Astrocyte (in vitro differentiated cells and primary cell): ENCODE data around the gene VWA5B2. TPM values are rescaled to one million over a fixed set of nuclear protein-coding genes. Genes with fewer than 3 reads are reported as not detected.

ENCODE experiments used
- DNase-seq: peaks from one replicate; pipeline ENCODE4 v3.0.0-alpha.2; 2010; ENCODE audit warnings: low read depth
- FAIRE-seq: peaks from 2 replicates; lab custom pipeline; 2011; peaks lifted over from hg19 to GRCh38; lab: Jason Lieb, UNC
- H2AFZ ChIP-seq: 2 replicates; pipeline ENCODE4 v1.6.0; 2012; ENCODE audit warnings: low read depth, low read length, inconsistent platforms
- H3K27ac ChIP-seq: 2 replicates; pipeline ENCODE4 v1.5.1; 2011; ENCODE audit warnings: low read depth, low read length, inconsistent platforms
- H3K27me3 ChIP-seq: 2 replicates; pipeline ENCODE4 v1.6.0; 2011; ENCODE audit warnings: low read length, inconsistent platforms; ENCODE audit not compliant: insufficient read depth
- H3K36me3 ChIP-seq: 2 replicates; pipeline ENCODE4 v1.5.1; 2011; ENCODE audit warnings: low read length, inconsistent platforms; ENCODE audit not compliant: insufficient read depth
- H3K4me1 ChIP-seq: 2 replicates; pipeline ENCODE4 v1.5.1; 2011; ENCODE audit warnings: low read length, inconsistent platforms; ENCODE audit not compliant: insufficient read depth
- H3K4me2 ChIP-seq: 2 replicates; pipeline ENCODE4 v1.6.0; 2012; ENCODE audit warnings: low read length, inconsistent platforms
- H3K4me3 ChIP-seq: 2 replicates; pipeline ENCODE4 v1.5.1; 2011; ENCODE audit warnings: low read depth, mild to moderate bottlenecking, low read length, inconsistent platforms; ENCODE audit not compliant: insufficient read depth
- H3K79me2 ChIP-seq: 2 replicates; pipeline ENCODE4 v1.6.0; 2012; ENCODE audit warnings: mild to moderate bottlenecking, low read length, inconsistent platforms; ENCODE audit not compliant: insufficient read depth
- H3K9ac ChIP-seq: 2 replicates; pipeline ENCODE4 v1.6.0; 2012; ENCODE audit warnings: mild to moderate bottlenecking, low read length, inconsistent platforms
- H3K9me3 ChIP-seq: 2 replicates; pipeline ENCODE4 v1.5.1; 2012; ENCODE audit warnings: low read depth, mild to moderate bottlenecking, low read length, inconsistent platforms; ENCODE audit not compliant: insufficient read depth
- H4K20me1 ChIP-seq: 2 replicates; pipeline ENCODE4 v1.6.0; 2012; ENCODE audit warnings: low read length, inconsistent platforms; ENCODE audit not compliant: insufficient read depth
- H3K27ac Mint-ChIP-seq: one replicate; pipeline ENCODE4 v1.8.0; 2021; ENCODE audit warnings: mild to moderate bottlenecking, mixed read lengths; ENCODE audit not compliant: unreplicated experiment
- H3K27me3 Mint-ChIP-seq: one replicate; pipeline ENCODE4 v1.8.0; 2021; ENCODE audit warnings: low read depth, mixed read lengths; ENCODE audit not compliant: unreplicated experiment
- H3K36me3 Mint-ChIP-seq: one replicate; pipeline ENCODE4 v1.8.0; 2021; ENCODE audit warnings: low read depth, mixed read lengths; ENCODE audit not compliant: unreplicated experiment
- H3K4me1 Mint-ChIP-seq: one replicate; pipeline ENCODE4 v1.8.0; 2021; ENCODE audit warnings: low read depth, mixed read lengths; ENCODE audit not compliant: unreplicated experiment
- H3K4me3 Mint-ChIP-seq: one replicate; pipeline ENCODE4 v1.8.0; 2021; ENCODE audit warnings: mild to moderate bottlenecking, moderate library complexity, mixed read lengths; ENCODE audit not compliant: unreplicated experiment
- H3K9me3 Mint-ChIP-seq: one replicate; pipeline ENCODE4 v1.8.0; 2021; ENCODE audit warnings: mild to moderate bottlenecking, mixed read lengths; ENCODE audit not compliant: unreplicated experiment
- EZH2 ChIP-seq: IDR thresholded peaks from 2 replicates; pipeline ENCODE4 v1.6.1; 2012; ENCODE audit warnings: mild to moderate bottlenecking, low read length, inconsistent platforms; ENCODE audit not compliant: insufficient read depth
- total RNA-seq: library from RNA; stranded (reverse); gene quantifications from 2 replicates; pipeline ENCODE4 v1.2.1, GENCODE V29; 2021
- TF ChIP-seq, protein P1 (sequence below): IDR thresholded peaks from 2 replicates; pipeline ENCODE4 v1.5.1; 2011; ENCODE audit warnings: low read depth, mild to moderate bottlenecking, inconsistent platforms, low read length, moderate library complexity; ENCODE audit not compliant: insufficient read depth

The VWA5B2 gene
- total RNA-seq, 1 donor from 2014 or later: 0.23 TPM

DNA sequence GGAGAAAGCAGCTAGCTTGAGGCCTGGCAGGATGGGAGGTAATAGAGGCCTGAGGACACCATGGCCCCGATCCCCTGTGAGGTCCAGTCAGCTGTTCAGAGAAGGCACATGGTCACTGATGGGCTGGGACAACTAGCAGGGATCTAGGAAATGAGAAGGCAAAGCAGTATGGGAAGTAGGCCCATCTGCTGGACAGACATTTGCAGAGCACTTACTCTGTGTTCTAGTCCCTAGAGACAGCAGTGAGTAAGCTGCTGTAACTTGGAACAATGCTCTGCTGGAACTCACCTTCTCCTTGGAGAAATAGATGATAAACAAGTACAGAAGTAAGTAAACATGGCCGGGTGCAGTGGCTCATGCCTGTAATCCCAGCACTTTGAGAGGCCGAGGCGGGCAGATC, 53.6 kb downstream of the VWA5B2 start:
- H3K4me1 Mint-ChIP-seq: no peaks in the 10 kb centered on the region
- peaks cover 2% of the 10 kb centered on the region for H3K36me3 Mint-ChIP-seq
- Histone ChIP-seq H3K36me3 (no peaks in the 10 kb centered on the region), H3K27ac (no peak overlapping the region), H3K4me2 (no peak overlapping the region), H3K4me1 (no peaks in the 10 kb centered on the region), H3K9ac (no peak overlapping the region), H3K9me3 (no peaks in the 10 kb centered on the region), H3K4me3 (no peak overlapping the region), H3K79me2 (no peaks in the 10 kb centered on the region), H4K20me1 (no peaks in the 10 kb centered on the region), H2AFZ (no peak overlapping the region), H3K27me3 (peaks cover 7% of the 10 kb centered on the region)
- peaks cover 63% of the 10 kb centered on the region for H3K27me3 Mint-ChIP-seq
- H3K4me3 Mint-ChIP-seq: no peak overlapping the region
- no peak overlapping the region for H3K27ac Mint-ChIP-seq
- no peak for TF ChIP-seq EZH2
- TF ChIP-seq, protein P1, sequence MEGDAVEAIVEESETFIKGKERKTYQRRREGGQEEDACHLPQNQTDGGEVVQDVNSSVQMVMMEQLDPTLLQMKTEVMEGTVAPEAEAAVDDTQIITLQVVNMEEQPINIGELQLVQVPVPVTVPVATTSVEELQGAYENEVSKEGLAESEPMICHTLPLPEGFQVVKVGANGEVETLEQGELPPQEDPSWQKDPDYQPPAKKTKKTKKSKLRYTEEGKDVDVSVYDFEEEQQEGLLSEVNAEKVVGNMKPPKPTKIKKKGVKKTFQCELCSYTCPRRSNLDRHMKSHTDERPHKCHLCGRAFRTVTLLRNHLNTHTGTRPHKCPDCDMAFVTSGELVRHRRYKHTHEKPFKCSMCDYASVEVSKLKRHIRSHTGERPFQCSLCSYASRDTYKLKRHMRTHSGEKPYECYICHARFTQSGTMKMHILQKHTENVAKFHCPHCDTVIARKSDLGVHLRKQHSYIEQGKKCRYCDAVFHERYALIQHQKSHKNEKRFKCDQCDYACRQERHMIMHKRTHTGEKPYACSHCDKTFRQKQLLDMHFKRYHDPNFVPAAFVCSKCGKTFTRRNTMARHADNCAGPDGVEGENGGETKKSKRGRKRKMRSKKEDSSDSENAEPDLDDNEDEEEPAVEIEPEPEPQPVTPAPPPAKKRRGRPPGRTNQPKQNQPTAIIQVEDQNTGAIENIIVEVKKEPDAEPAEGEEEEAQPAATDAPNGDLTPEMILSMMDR: no peak
- FAIRE-seq: no peak
- H3K9me3 Mint-ChIP-seq: no peaks in the 10 kb centered on the region
- DNase-seq: no peak

DNA sequence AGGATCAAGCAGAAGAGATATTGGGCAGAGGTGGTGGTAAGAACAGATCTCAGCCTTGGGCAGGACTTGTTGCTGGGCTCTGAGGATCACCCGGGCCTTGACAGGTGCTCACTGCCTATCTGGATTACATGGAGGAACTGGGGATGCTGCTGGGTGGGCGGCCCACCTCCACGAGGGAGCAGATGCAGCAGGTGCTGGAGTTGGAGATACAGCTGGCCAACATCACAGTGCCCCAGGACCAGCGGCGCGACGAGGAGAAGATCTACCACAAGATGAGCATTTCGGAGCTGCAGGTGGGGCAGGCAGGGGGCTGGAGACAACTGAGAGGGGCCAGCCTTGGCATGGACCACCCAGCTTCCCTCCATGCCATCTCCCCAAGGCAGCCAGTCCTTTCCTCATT, 54.3 kb downstream of the VWA5B2 start:
- Mint-ChIP-seq H3K4me1 (no peaks in the 10 kb centered on the region), H3K36me3 (peaks cover 2% of the 10 kb centered on the region), H3K27me3 (peaks cover 55% of the 10 kb centered on the region), H3K9me3 (no peaks in the 10 kb centered on the region), H3K27ac (no peak overlapping the region), H3K4me3 (no peak overlapping the region)
- no peaks in the 10 kb centered on the region for H4K20me1 ChIP-seq
- H3K4me1 ChIP-seq: no peaks in the 10 kb centered on the region
- no peak for TF ChIP-seq EZH2
- TF ChIP-seq, protein P1: no peak
- no peak for FAIRE-seq
- H3K79me2 ChIP-seq: no peaks in the 10 kb centered on the region
- H3K9me3 ChIP-seq: no peaks in the 10 kb centered on the region
- no peak overlapping the region for H3K4me2 ChIP-seq
- peaks cover 7% of the 10 kb centered on the region for H3K27me3 ChIP-seq
- no peak overlapping the region for H2AFZ ChIP-seq
- H3K36me3 ChIP-seq: no peaks in the 10 kb centered on the region
- H3K9ac ChIP-seq: no peak overlapping the region
- H3K4me3 ChIP-seq: no peak overlapping the region
- no peak for DNase-seq
- H3K27ac ChIP-seq: no peak overlapping the region

DNA sequence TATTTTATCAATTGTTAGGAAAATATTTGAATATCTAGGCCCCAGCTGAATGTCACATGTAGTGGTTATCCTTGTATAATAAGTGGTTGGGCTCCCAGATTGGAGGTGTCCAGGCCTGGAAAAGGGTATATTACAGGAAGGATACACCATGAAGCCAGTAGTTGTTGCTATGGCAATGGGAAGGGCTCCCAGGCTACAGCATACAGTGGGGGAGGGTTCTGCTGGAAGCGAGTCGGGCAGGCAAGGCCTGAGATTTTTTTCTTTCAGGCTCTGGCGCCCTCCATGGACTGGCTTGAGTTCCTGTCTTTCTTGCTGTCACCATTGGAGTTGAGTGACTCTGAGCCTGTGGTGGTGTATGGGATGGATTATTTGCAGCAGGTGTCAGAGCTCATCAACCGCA, 55.3 kb downstream of the VWA5B2 start:
- no peaks in the 10 kb centered on the region for H3K9me3 Mint-ChIP-seq
- Histone ChIP-seq H3K36me3 (no peaks in the 10 kb centered on the region), H4K20me1 (no peaks in the 10 kb centered on the region), H3K9me3 (no peaks in the 10 kb centered on the region), H3K4me3 (no peak overlapping the region), H3K79me2 (no peaks in the 10 kb centered on the region), H3K27me3 (peaks cover 7% of the 10 kb centered on the region), H3K4me1 (no peaks in the 10 kb centered on the region), H3K4me2 (no peak overlapping the region), H3K27ac (no peak overlapping the region), H2AFZ (no peak overlapping the region), H3K9ac (no peak overlapping the region)
- no peak overlapping the region for H3K27ac Mint-ChIP-seq
- TF ChIP-seq EZH2: no peak
- TF ChIP-seq, protein P1: peak; percentile 39
- no peaks in the 10 kb centered on the region for H3K4me1 Mint-ChIP-seq
- peak; percentile 53 for DNase-seq
- peaks cover 46% of the 10 kb centered on the region for H3K27me3 Mint-ChIP-seq
- peaks cover 2% of the 10 kb centered on the region for H3K36me3 Mint-ChIP-seq
- no peak for FAIRE-seq
- H3K4me3 Mint-ChIP-seq: no peak overlapping the region
